B cell (primary cell): ENCODE measurements around the gene ATP9A. TPM values are rescaled to one million over a fixed set of nuclear protein-coding genes. Genes with fewer than 3 reads are reported as not detected.

Experiments used
- ATAC-seq: fragments of 200-7000 bp; cut with Tn5 transposase; one replicate; pipeline ENCODE4 v1.10.0; 2021; ENCODE audit warnings: low read depth, mild to moderate bottlenecking, moderate number of reproducible peaks, moderate library complexity
- CTCF ChIA-PET: fragments of 350-600 bp; sonication (Branson Sonifier 250); formaldehyde crosslinking; loops from one replicate; lab custom pipeline; 2021; ENCODE audit warnings: antibody characterized with exemption, inconsistent platforms; lab: Charles Lee
- POLR2A ChIA-PET: fragments of 350-600 bp; sonication (Branson Sonifier 250); formaldehyde crosslinking; loops from one replicate; lab custom pipeline; 2021; ENCODE audit warnings: antibody characterized with exemption; lab: Charles Lee
- DNase-seq: peaks from one replicate; pipeline ENCODE4 v3.0.0; 2013
- H2AFZ ChIP-seq: 2 replicates; pipeline ENCODE4 v1.6.1; 2012; ENCODE audit warnings: mild to moderate bottlenecking, low read depth, low read length; ENCODE audit not compliant: insufficient read depth, poor library complexity, severe bottlenecking
- H3K27ac ChIP-seq, 2 donors: 1 replicate in 1 of 2; 2 replicates in 1 of 2; pipeline ENCODE4 v1.5.1; 2012 to 2013; ENCODE audit warnings: low read length in 2 of 2, mild to moderate bottlenecking in 2 of 2, moderate library complexity in 1 of 2
- H3K27me3 ChIP-seq, 4 experiments: fragments of 200-600 bp in 1 of 4; sonication (generic) in 1 of 4; replicated peaks in 1 of 4; 1 replicate in 2 of 4; 2 replicates in 2 of 4; pipeline versions ENCODE4 v1.6.1 to v1.7.0; 2013 to 2016; ENCODE audit warnings: low read length in 3 of 4, mild to moderate bottlenecking in 2 of 4, mixed read lengths in 1 of 4, moderate library complexity in 1 of 4; ENCODE audit not compliant: insufficient read depth in 4 of 4, control insufficient read depth in 3 of 4; ENCODE audit errors: control extremely low read depth in 1 of 4
- H3K36me3 ChIP-seq, 2 experiments: replicated peaks in 1 of 2; 1 replicate in 1 of 2; 2 replicates in 1 of 2; pipeline versions ENCODE4 v1.6.1 to v1.7.1; 2013; ENCODE audit warnings: low read length in 1 of 2; ENCODE audit not compliant: insufficient read depth in 2 of 2, control insufficient read depth in 1 of 2; ENCODE audit errors: control extremely low read depth in 1 of 2, extremely low read depth in 1 of 2
- H3K4me1 ChIP-seq, 2 donors: fragments of 200-600 bp in 1 of 2; sonication (generic) in 1 of 2; 1 replicate in 1 of 2; 2 replicates in 1 of 2; pipeline versions ENCODE4 v1.5.1 to v1.6.1; 2013 to 2017; ENCODE audit warnings: low read length in 2 of 2; ENCODE audit not compliant: control insufficient read depth in 2 of 2, insufficient read depth in 2 of 2
- H3K4me2 ChIP-seq: replicated peaks from 2 replicates; pipeline ENCODE3; 2012; ENCODE audit warnings: mild to moderate bottlenecking, low read depth, low read length; ENCODE audit not compliant: poor library complexity, severe bottlenecking
- H3K4me3 ChIP-seq, 5 experiments: fragments of 200-600 bp in 1 of 5; sonication (generic) in 1 of 5; 1 replicate in 3 of 5; 2 replicates in 2 of 5; pipeline versions ENCODE4 v1.5.1 to v1.7.0; 2011 to 2016; ENCODE audit warnings: low read length in 4 of 5, mild to moderate bottlenecking in 4 of 5, low read depth in 2 of 5, control low read depth in 1 of 5, moderate library complexity in 1 of 5; ENCODE audit not compliant: insufficient read depth in 1 of 5; ENCODE audit errors: control extremely low read depth in 1 of 5, extremely low read depth in 1 of 5
- H3K79me2 ChIP-seq: fragments of 200-600 bp; sonication (generic); one replicate; pipeline ENCODE4 v1.6.0; 2016; ENCODE audit warnings: low read length; ENCODE audit not compliant: control insufficient read depth, insufficient read depth
- H3K9ac ChIP-seq: fragments of 200-600 bp; sonication (generic); 2 replicates; pipeline ENCODE4 v1.6.1; 2017; ENCODE audit warnings: mild to moderate bottlenecking, low read length, moderate library complexity
- H3K9me3 ChIP-seq, 3 donors: one replicate each; pipeline versions ENCODE4 v1.6.1 to v1.7.1; 2013; ENCODE audit warnings: low read length in 2 of 3; ENCODE audit not compliant: control insufficient read depth in 2 of 3, insufficient read depth in 1 of 3; ENCODE audit errors: control extremely low read depth in 1 of 3
- H4K20me1 ChIP-seq: 2 replicates; pipeline ENCODE4 v1.6.0; 2012; ENCODE audit warnings: mild to moderate bottlenecking, low read length; ENCODE audit not compliant: insufficient read depth, control insufficient read depth, poor library complexity, severe bottlenecking
- H3K27ac Mint-ChIP-seq: one replicate; pipeline ENCODE4 v1.8.0; 2021; ENCODE audit warnings: mixed read lengths
- H3K27me3 Mint-ChIP-seq: one replicate; pipeline ENCODE4 v1.8.0; 2021; ENCODE audit warnings: mixed read lengths
- H3K4me1 Mint-ChIP-seq: one replicate; pipeline ENCODE4 v1.8.0; 2021; ENCODE audit warnings: mixed read lengths
- H3K4me3 Mint-ChIP-seq: one replicate; pipeline ENCODE4 v1.8.0; 2021; ENCODE audit warnings: mixed read lengths
- H3K9me3 Mint-ChIP-seq: one replicate; pipeline ENCODE4 v1.8.0; 2022; ENCODE audit warnings: mixed read lengths; ENCODE audit not compliant: insufficient read depth
- CTCF ChIP-seq: fragments of 200-600 bp; IDR thresholded peaks from one replicate; pipeline ENCODE4 v1.8.0; 2022; ENCODE audit warnings: antibody characterized with exemption, mild to moderate bottlenecking
- EZH2 ChIP-seq: IDR thresholded peaks from 2 replicates; pipeline ENCODE4 v1.6.1; 2012; ENCODE audit warnings: borderline replicate concordance, low read depth, mild to moderate bottlenecking, moderate library complexity, low read length; ENCODE audit not compliant: insufficient read depth, poor library complexity, severe bottlenecking
- WGBS: methylation state at CpG from one replicate; pipeline ENCODE4 v1.1.5; 2013; ENCODE audit warnings: missing lambda C conversion rate; ENCODE audit not compliant: insufficient coverage; 5-methylcytosine and 5-hydroxymethylcytosine counted together
- intact Hi-C: fragments of 100-400 bp; cut with micrococcal nuclease; formaldehyde crosslinking; loops from one replicate; pipeline ENCODE4 v1.10.0; 2022
- polyA plus RNA-seq: library from polyadenylated mRNA; depleted of rRNA; stranded (reverse); fragments of >200 nt; gene quantifications from 2 replicates; pipeline ENCODE4 v1.2.3, GENCODE V29; 2012
- total RNA-seq, 2 donors: library from RNA; stranded (reverse); fragments of 120-200 nt in 1 of 2; gene quantifications; 1 replicate in 1 of 2; 2 replicates in 1 of 2; pipeline versions ENCODE4 v1.2.3 to v1.2.4, GENCODE V29; 2013 to 2022

ATP9A gene
- total and polyA plus RNA-seq, 2 donors (not counting 1 experiment from before 2014, with no cell fraction given), result 0.13 to 0.22 TPM

- H3K4me2 ChIP-seq, result no peak overlapping the region
- no peak overlapping the region for H3K9ac ChIP-seq
- DNase-seq (no peak), ATAC-seq (no peak)
- peaks cover 0 to 8% (median 0%) of the 10 kb centered on the region in 3 donors for H3K9me3 ChIP-seq
- H3K4me3 ChIP-seq, result no peak overlapping the region
- no peak overlapping the region for H3K27ac ChIP-seq
- H3K27me3 ChIP-seq, result peaks cover 0 to 5% (median 0%) of the 10 kb centered on the region in 4 experiments
- no peak overlapping the region for H3K27ac Mint-ChIP-seq
- H2AFZ ChIP-seq, result no peak overlapping the region
- H3K4me1 Mint-ChIP-seq, result no peaks in the 10 kb centered on the region
- H3K4me1 ChIP-seq, result no peaks in the 10 kb centered on the region
- H3K27me3 Mint-ChIP-seq, result peaks cover 13% of the 10 kb centered on the region
- no peaks in the 10 kb centered on the region for H3K36me3 ChIP-seq
- 76% methylated on average over 8 of the region's 8 CpGs for WGBS
- intact Hi-C loops, result no loop called here
- no peaks in the 10 kb centered on the region for H4K20me1 ChIP-seq
- H3K9me3 Mint-ChIP-seq, result peaks cover 2% of the 10 kb centered on the region
- H3K79me2 ChIP-seq, result no peaks in the 10 kb centered on the region
- ChIA-PET CTCF (interaction anchor here (0.7 to 1.4 kb wide), 2 partner anchors 21 to 187 kb away, joined by 4 to 6 read pairs; no protein-coding TSS in a partner anchor), POLR2A (no interaction called here)
- no peak overlapping the region for H3K4me3 Mint-ChIP-seq
- TF ChIP-seq CTCF (no peak), EZH2 (no peak)
Measured at GRCh38 chr20:51573576-51574243, 194.5 kb downstream of the ATP9A start.

- CTCF ChIA-PET, result no interaction called here
- Histone ChIP-seq H3K27me3 (peaks cover 0 to 7% (median 2%) of the 10 kb centered on the region in 4 experiments), H3K4me2 (no peak overlapping the region), H3K4me1 (no peaks in the 10 kb centered on the region), H3K27ac (no peak overlapping the region), H4K20me1 (no peaks in the 10 kb centered on the region), H3K9me3 (peaks cover 0 to 7% (median 0%) of the 10 kb centered on the region in 3 donors), H3K79me2 (no peaks in the 10 kb centered on the region), H3K36me3 (no peaks in the 10 kb centered on the region), H3K4me3 (no peak overlapping the region), H2AFZ (no peak overlapping the region), H3K9ac (no peak overlapping the region)
- H3K27ac Mint-ChIP-seq, result no peak overlapping the region
- ATAC-seq (no peak), DNase-seq (no peak)
- POLR2A ChIA-PET, result no interaction called here
- H3K27me3 Mint-ChIP-seq, result peaks cover 25% of the 10 kb centered on the region
- peaks cover 7% of the 10 kb centered on the region for H3K9me3 Mint-ChIP-seq
- H3K4me3 Mint-ChIP-seq, result no peak overlapping the region
- intact Hi-C loops, result no loop called here
- no peaks in the 10 kb centered on the region for H3K4me1 Mint-ChIP-seq
- TF ChIP-seq EZH2, result no peak
- TF ChIP-seq CTCF, result no peak
- WGBS, result 95% methylated on average over 4 of the region's 4 CpGs
Measured at GRCh38 chr20:51571460-51571794, 196.8 kb downstream of the ATP9A start.
